Measurements from ENCODE around the gene PPP1R7. TPM values are rescaled to one million over a fixed set of nuclear protein-coding genes. Genes with fewer than 3 reads are reported as not detected.

The PPP1R7 gene
- total and polyA plus RNA-seq, 9 of the 15 experiments (the other 6 are each of a cell fraction or from before 2014, with no cell fraction given) = 37.5 to 75.0 (median 50.5) TPM

DNA sequence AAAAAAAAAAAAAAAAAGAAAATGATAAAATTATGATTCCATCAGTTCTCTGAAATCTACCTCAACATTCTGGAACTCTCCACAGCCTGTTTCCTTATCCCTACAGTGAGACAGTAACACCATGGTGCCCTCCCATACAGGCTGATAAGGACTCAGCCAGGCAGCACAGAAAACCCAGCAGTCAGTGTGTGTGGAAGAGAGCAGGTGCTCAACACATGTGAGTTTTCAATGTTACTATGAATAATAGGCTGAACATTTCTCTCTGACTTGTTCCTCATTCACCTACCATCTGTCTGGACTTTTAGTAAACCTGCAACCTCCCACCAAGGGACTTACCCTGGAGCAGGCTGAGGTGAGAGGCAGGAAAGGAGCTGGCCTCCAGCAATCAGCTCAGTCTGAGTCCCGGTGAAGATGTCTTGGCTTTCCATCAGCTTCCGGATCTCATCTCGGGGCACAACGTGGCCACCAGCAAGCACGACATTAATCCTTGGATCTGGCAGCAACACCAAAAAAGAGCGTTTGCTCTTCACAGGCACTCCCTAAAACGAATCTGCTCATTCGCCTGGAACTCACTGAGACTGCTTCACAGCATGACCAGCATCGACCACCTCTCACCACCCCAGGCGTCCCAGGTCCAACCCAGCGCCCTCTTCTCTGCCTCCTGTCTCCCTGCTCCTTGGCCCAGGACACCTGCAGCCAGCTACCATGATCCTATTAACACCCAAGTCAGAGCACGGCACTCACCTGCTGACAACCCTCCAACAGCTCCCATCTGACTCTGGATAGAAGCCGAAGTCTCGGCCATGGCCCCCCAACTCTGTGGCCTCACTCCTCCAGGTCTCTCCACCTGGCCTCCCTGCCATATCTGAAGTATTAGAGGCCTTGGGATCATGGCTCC lies 17.5 kb upstream of the PPP1R7 start:
- CTCF ChIA-PET (ENCODE audit: low intra/inter-chr PET ratio) = no interaction called here
- 0 out of 5 replicates have a peak, but pooled peaks cover 0 to 3% of the 10 kb centered on the region in 2 experiments for H3K4me1 ChIP-seq (replicated peaks in 1 of 2; ENCODE audit: control insufficient read depth in 2 of 2, insufficient read depth in 2 of 2, low read length in 2 of 2)
- BruUV-seq (replicated peaks) = no TSS peak
- FAIRE-seq (no peak), DNase-seq (ENCODE audit: extremely low read depth in 1 of 4, low spot score in 3 of 4) (no peak), ATAC-seq (no peak)
- H3K27ac ChIP-seq (ENCODE audit: extremely low read depth, low read depth, low read length) = no peak overlapping the region; the same call in 2 of the 3 replicates
- WGBS (ENCODE audit: insufficient coverage, low coverage, missing lambda C conversion rate) = 83% methylated on average over 10 of the region's 14 CpGs
- H3K4me3 ChIP-seq = no peak overlapping the region
- no peak overlapping the region for H2AFZ ChIP-seq (ENCODE audit: low read depth, low read length)
- H3K9ac ChIP-seq (ENCODE audit: insufficient read depth in 1 of 2, low read depth in 2 of 2, low read length in 2 of 2) = no peak overlapping the region; a peak in 1 of 4 replicates
- H3K27me3 ChIP-seq (ENCODE audit: control insufficient read depth in 2 of 2, insufficient read depth in 2 of 2, low read length in 2 of 2) = no peaks in the 10 kb centered on the region
- H3K9me3 ChIP-seq (replicated peaks; ENCODE audit: control insufficient read depth, insufficient read depth, low read depth, low read length) = no peaks in the 10 kb centered on the region
- POLR2A ChIA-PET = interaction anchor here (1.0 kb wide), 1 partner anchor 18 kb away, joined by 3 read pairs; the partner anchor contains the start of gene PPP1R7
- no peaks in the 10 kb centered on the region for H4K20me1 ChIP-seq (replicated peaks; ENCODE audit: control insufficient read depth, insufficient read depth, low read length)
- H3K4me2 ChIP-seq (ENCODE audit: insufficient read depth, low read length) = no peak overlapping the region
- peaks cover 13% of the 10 kb centered on the region; the same call in 1 of the 3 replicates for H3K36me3 ChIP-seq (ENCODE audit: control insufficient read depth, insufficient read depth, low read length)
- in situ Hi-C loops (cut with MboI) = no loop called here
- no peaks in the 10 kb centered on the region for H3K79me2 ChIP-seq (ENCODE audit: control insufficient read depth, insufficient read depth, low read length)
- H3K9me1 ChIP-seq (ENCODE audit: control insufficient read depth, insufficient read depth, low read length) = no peaks in the 10 kb centered on the region
- intact Hi-C loops (cut with micrococcal nuclease) = no loop called here
- TF ChIP-seq, protein P1, sequence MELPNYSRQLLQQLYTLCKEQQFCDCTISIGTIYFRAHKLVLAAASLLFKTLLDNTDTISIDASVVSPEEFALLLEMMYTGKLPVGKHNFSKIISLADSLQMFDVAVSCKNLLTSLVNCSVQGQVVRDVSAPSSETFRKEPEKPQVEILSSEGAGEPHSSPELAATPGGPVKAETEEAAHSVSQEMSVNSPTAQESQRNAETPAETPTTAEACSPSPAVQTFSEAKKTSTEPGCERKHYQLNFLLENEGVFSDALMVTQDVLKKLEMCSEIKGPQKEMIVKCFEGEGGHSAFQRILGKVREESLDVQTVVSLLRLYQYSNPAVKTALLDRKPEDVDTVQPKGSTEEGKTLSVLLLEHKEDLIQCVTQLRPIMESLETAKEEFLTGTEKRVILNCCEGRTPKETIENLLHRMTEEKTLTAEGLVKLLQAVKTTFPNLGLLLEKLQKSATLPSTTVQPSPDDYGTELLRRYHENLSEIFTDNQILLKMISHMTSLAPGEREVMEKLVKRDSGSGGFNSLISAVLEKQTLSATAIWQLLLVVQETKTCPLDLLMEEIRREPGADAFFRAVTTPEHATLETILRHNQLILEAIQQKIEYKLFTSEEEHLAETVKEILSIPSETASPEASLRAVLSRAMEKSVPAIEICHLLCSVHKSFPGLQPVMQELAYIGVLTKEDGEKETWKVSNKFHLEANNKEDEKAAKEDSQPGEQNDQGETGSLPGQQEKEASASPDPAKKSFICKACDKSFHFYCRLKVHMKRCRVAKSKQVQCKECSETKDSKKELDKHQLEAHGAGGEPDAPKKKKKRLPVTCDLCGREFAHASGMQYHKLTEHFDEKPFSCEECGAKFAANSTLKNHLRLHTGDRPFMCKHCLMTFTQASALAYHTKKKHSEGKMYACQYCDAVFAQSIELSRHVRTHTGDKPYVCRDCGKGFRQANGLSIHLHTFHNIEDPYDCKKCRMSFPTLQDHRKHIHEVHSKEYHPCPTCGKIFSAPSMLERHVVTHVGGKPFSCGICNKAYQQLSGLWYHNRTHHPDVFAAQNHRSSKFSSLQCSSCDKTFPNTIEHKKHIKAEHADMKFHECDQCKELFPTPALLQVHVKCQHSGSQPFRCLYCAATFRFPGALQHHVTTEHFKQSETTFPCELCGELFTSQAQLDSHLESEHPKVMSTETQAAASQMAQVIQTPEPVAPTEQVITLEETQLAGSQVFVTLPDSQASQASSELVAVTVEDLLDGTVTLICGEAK (IDR thresholded peaks at IDR 0.05) = no peak
- TF ChIP-seq, protein P1 (CRISPR knock-in tag; IDR thresholded peaks at IDR 0.05) = no peak
- TF ChIP-seq, protein P2, sequence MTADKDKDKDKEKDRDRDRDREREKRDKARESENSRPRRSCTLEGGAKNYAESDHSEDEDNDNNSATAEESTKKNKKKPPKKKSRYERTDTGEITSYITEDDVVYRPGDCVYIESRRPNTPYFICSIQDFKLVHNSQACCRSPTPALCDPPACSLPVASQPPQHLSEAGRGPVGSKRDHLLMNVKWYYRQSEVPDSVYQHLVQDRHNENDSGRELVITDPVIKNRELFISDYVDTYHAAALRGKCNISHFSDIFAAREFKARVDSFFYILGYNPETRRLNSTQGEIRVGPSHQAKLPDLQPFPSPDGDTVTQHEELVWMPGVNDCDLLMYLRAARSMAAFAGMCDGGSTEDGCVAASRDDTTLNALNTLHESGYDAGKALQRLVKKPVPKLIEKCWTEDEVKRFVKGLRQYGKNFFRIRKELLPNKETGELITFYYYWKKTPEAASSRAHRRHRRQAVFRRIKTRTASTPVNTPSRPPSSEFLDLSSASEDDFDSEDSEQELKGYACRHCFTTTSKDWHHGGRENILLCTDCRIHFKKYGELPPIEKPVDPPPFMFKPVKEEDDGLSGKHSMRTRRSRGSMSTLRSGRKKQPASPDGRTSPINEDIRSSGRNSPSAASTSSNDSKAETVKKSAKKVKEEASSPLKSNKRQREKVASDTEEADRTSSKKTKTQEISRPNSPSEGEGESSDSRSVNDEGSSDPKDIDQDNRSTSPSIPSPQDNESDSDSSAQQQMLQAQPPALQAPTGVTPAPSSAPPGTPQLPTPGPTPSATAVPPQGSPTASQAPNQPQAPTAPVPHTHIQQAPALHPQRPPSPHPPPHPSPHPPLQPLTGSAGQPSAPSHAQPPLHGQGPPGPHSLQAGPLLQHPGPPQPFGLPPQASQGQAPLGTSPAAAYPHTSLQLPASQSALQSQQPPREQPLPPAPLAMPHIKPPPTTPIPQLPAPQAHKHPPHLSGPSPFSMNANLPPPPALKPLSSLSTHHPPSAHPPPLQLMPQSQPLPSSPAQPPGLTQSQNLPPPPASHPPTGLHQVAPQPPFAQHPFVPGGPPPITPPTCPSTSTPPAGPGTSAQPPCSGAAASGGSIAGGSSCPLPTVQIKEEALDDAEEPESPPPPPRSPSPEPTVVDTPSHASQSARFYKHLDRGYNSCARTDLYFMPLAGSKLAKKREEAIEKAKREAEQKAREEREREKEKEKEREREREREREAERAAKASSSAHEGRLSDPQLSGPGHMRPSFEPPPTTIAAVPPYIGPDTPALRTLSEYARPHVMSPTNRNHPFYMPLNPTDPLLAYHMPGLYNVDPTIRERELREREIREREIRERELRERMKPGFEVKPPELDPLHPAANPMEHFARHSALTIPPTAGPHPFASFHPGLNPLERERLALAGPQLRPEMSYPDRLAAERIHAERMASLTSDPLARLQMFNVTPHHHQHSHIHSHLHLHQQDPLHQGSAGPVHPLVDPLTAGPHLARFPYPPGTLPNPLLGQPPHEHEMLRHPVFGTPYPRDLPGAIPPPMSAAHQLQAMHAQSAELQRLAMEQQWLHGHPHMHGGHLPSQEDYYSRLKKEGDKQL (CRISPR knock-in tag; IDR thresholded peaks at IDR 0.05; ENCODE audit: borderline replicate concordance) = no peak
- TF ChIP-seq FOXA1 (IDR thresholded peaks at IDR 0.05; ENCODE audit: borderline replicate concordance) = no peak

All from K562 (cell line).